ENCODE measurements around the gene STING1. TPM values are rescaled to one million over a fixed set of nuclear protein-coding genes. Genes with fewer than 3 reads are reported as not detected.

The STING1 gene
- total RNA-seq, 3 donors from 2014 or later (not counting 1 experiment from before 2014, with no cell fraction given): 95.5 to 98.9 (median 96.6) TPM

DNA sequence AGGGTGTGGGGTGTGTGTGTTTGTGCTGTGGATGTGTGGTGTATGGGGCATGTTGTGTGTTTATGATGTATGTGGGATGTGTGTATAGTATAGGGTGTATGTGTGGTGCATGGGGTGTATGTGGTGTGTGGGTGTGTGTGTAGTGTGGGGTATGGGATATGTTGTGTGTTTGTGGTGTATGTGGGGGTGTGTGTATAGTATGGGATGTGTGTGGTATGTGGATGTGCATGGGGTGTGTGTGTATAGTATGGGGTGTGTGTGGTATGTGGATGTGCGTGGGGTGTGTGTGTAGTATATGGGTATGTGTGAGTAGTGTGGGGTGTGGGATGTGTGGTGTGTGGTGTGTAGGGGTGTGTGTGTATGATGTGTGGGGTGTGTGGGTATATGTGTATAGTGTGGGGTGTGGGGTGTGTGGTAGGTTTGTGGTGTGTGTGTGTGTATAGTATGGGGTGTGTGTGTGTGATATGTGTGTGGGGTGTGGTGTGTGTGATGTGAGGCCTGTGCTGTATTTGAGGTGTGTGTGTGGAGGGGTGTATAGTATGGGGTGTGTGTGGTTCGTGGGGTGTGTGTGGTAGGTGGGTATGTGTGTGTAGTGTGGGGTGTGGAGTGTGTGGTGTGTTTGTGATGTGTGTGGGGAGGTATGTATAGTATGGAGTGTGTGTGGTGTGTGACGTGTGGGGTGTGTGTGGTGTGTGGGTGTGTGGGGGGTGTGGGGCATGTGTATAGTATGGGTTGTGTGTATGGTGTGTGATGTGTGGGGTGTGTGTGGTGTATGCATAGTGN, 30.5 kb downstream of the STING1 start:
- Histone ChIP-seq H3K36me3 (ENCODE audit: control insufficient read depth, insufficient read depth, low read length) (no peaks in the 10 kb centered on the region), H3K27ac (ENCODE audit: low read length) (peak overlapping the region; percentile 36), H3K9me3 (ENCODE audit: control insufficient read depth, insufficient read depth, low read length) (no peaks in the 10 kb centered on the region), H3K4me1 (ENCODE audit: control insufficient read depth, insufficient read depth, low read length) (peaks cover 40% of the 10 kb centered on the region), H3K4me3 (ENCODE audit: low read length) (no peak overlapping the region), H3K27me3 (ENCODE audit: control insufficient read depth, insufficient read depth, low read length) (no peaks in the 10 kb centered on the region)
- Mint-ChIP-seq H3K9me3 (no peaks in the 10 kb centered on the region), H3K4me1 (peaks cover 15 to 43% of the 10 kb centered on the region in 2 donors), H3K27ac (no peak overlapping the region), H3K4me3 (no peak overlapping the region), H3K36me3 (no peaks in the 10 kb centered on the region), H3K27me3 (ENCODE audit: low read depth in 2 of 2) (no peaks in the 10 kb centered on the region)
- ATAC-seq (peak in 1 of 3 donors; percentile 19), DNase-seq (peak in 1 of 2 donors; percentile 28)
- TF ChIP-seq, protein P1, sequence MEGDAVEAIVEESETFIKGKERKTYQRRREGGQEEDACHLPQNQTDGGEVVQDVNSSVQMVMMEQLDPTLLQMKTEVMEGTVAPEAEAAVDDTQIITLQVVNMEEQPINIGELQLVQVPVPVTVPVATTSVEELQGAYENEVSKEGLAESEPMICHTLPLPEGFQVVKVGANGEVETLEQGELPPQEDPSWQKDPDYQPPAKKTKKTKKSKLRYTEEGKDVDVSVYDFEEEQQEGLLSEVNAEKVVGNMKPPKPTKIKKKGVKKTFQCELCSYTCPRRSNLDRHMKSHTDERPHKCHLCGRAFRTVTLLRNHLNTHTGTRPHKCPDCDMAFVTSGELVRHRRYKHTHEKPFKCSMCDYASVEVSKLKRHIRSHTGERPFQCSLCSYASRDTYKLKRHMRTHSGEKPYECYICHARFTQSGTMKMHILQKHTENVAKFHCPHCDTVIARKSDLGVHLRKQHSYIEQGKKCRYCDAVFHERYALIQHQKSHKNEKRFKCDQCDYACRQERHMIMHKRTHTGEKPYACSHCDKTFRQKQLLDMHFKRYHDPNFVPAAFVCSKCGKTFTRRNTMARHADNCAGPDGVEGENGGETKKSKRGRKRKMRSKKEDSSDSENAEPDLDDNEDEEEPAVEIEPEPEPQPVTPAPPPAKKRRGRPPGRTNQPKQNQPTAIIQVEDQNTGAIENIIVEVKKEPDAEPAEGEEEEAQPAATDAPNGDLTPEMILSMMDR (IDR thresholded peaks at IDR 0.05): no peak
- WGBS (ENCODE audit: insufficient coverage): 71% methylated on average over 3 of the region's 3 CpGs
- intact Hi-C loops (cut with micrococcal nuclease): loop anchor here (10.0 kb wide), 1 partner anchor 263 kb away; no protein-coding TSS in a partner anchor

- Mint-ChIP-seq H3K27me3 (ENCODE audit: low read depth in 2 of 2) (no peaks in the 10 kb centered on the region), H3K4me1 (peaks cover 7 to 34% of the 10 kb centered on the region in 2 donors), H3K27ac (no peak overlapping the region), H3K4me3 (no peak overlapping the region), H3K9me3 (no peaks in the 10 kb centered on the region), H3K36me3 (no peaks in the 10 kb centered on the region)
- Histone ChIP-seq H3K4me3 (ENCODE audit: low read length) (no peak overlapping the region), H3K27ac (ENCODE audit: low read length) (no peak overlapping the region), H3K9me3 (ENCODE audit: control insufficient read depth, insufficient read depth, low read length) (no peaks in the 10 kb centered on the region), H3K4me1 (ENCODE audit: control insufficient read depth, insufficient read depth, low read length) (peaks cover 39% of the 10 kb centered on the region), H3K36me3 (ENCODE audit: control insufficient read depth, insufficient read depth, low read length) (no peaks in the 10 kb centered on the region), H3K27me3 (ENCODE audit: control insufficient read depth, insufficient read depth, low read length) (no peaks in the 10 kb centered on the region)
- WGBS (ENCODE audit: insufficient coverage): 55% methylated on average over 2 of the region's 2 CpGs
- ATAC-seq: peak in 1 of 3 donors; percentile 16
- intact Hi-C loops (cut with micrococcal nuclease): loop anchor here (10.0 kb wide), 1 partner anchor 264 kb away; no protein-coding TSS in a partner anchor
- DNase-seq: no peak
- TF ChIP-seq, protein P1 (IDR thresholded peaks at IDR 0.05): no peak
Observed at GRCh38 chr5:139451176-139451575, 31.4 kb downstream of the STING1 start.

DNA sequence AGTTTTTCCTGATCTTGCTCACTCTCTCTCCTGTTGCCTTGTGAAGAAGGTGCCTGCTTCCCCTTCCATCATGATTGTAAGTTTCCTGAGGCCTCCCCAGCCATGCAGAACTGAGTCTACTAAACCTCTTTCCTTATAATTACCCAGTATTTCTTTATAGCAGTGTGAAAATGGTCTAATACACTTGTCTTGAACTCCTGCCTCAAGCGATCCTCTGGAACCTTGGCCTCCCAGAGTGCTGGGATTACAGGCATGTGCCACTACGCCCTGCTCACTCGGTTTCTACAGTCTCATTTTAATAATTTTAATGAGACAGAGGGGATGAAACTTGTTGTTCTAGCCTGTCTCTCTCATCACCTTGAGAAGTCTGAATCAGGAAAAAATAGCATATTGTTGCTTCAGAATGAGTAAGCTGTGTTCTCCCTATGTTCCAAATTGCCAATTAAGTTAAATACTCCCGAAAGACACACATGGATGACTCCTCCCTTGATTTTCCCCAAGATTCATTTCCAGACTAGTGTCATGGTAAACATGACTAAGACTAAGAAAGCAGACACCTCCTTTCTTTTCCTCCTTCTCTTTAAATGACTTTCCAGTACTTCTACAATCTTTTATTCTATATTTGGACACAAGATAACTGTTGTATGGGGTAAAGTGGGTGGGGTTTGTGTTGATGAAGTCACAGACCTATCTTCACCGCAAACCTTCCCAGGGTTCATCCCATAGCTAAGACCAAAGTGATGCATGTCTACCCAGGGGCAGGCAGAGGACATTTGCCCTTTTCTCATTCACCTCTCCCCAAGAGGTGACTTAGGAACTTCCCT, 35.4 kb downstream of the STING1 start:
- no peak for DNase-seq
- ATAC-seq: no peak
- Histone ChIP-seq H3K27ac (ENCODE audit: low read length) (no peak overlapping the region), H3K36me3 (ENCODE audit: control insufficient read depth, insufficient read depth, low read length) (no peaks in the 10 kb centered on the region), H3K27me3 (ENCODE audit: control insufficient read depth, insufficient read depth, low read length) (no peaks in the 10 kb centered on the region), H3K9me3 (ENCODE audit: control insufficient read depth, insufficient read depth, low read length) (no peaks in the 10 kb centered on the region), H3K4me1 (ENCODE audit: control insufficient read depth, insufficient read depth, low read length) (peaks cover 20% of the 10 kb centered on the region), H3K4me3 (ENCODE audit: low read length) (no peak overlapping the region)
- H3K4me3 Mint-ChIP-seq: no peak overlapping the region
- no peak overlapping the region for H3K27ac Mint-ChIP-seq
- TF ChIP-seq, protein P1 (IDR thresholded peaks at IDR 0.05): no peak
- no peaks in the 10 kb centered on the region for H3K36me3 Mint-ChIP-seq
- intact Hi-C loops (cut with micrococcal nuclease): no loop called here
- no peaks in the 10 kb centered on the region for H3K9me3 Mint-ChIP-seq
- H3K4me1 Mint-ChIP-seq: peaks cover 10 to 11% of the 10 kb centered on the region in 2 donors
- 81% methylated on average over 5 of the region's 5 CpGs for WGBS (ENCODE audit: insufficient coverage)
- H3K27me3 Mint-ChIP-seq (ENCODE audit: low read depth in 2 of 2): no peaks in the 10 kb centered on the region
